Uterus (tissue), 2 donors: ENCODE measurements around the gene S100A7.

Source experiments
- CTCF ChIP-seq, 4 experiments: fragments of 200-600 bp in 2 of 4; fragments of 450-650 bp in 2 of 4; sonication (generic) in 2 of 4; IDR thresholded peaks; one replicate each; pipeline ENCODE4 v1.5.1; 2016 to 2019; ENCODE audit warnings: antibody characterized with exemption in 4 of 4, mild to moderate bottlenecking in 2 of 4, moderate library complexity in 1 of 4
- POLR2A ChIP-seq, 2 donors: fragments of 450-650 bp; IDR thresholded peaks; one replicate each; pipeline ENCODE4 v1.6.1; 2016; ENCODE audit warnings: antibody characterized with exemption in 2 of 2, mild to moderate bottlenecking in 1 of 2, moderate library complexity in 1 of 2

- TF ChIP-seq CTCF (IDR thresholded peaks at IDR 0.05) = no peak
- TF ChIP-seq POLR2A (IDR thresholded peaks at IDR 0.05) = no peak
Measured at GRCh38 chr1:153431002-153431401, 29.4 kb downstream of the S100A7 start.
